Tibial artery (tissue), 4 donors: Measurements from ENCODE around the gene RYR2.

Experiments
- DNase-seq, 2 donors: peaks; one replicate each; pipeline ENCODE4 v3.0.0-alpha.2; 2019
- H3K27ac ChIP-seq, 2 donors: fragments of 200-600 bp; sonication (generic) in 1 of 2; 1 replicate in 1 of 2; 2 replicates in 1 of 2; pipeline ENCODE4 v1.5.1; 2018 to 2019; ENCODE audit warnings: mild to moderate bottlenecking in 1 of 2
- H3K27me3 ChIP-seq, 2 donors: fragments of 200-600 bp; sonication (generic) in 1 of 2; one replicate each; pipeline versions ENCODE4 v1.5.1 to v1.6.0; 2016 to 2019
- H3K36me3 ChIP-seq, 3 donors: fragments of 200-600 bp; sonication (generic) in 2 of 3; one replicate each; pipeline ENCODE4 v1.5.1; 2016 to 2019; ENCODE audit warnings: mild to moderate bottlenecking in 2 of 3
- H3K4me1 ChIP-seq, 4 donors: fragments of 200-600 bp; sonication (generic) in 2 of 4; 1 replicate in 3 of 4; 2 replicates in 1 of 4; pipeline ENCODE4 v1.5.1; 2016 to 2019
- H3K4me3 ChIP-seq, 2 donors: fragments of 200-600 bp; sonication (generic) in 1 of 2; 1 replicate in 1 of 2; 2 replicates in 1 of 2; pipeline ENCODE4 v1.5.1; 2018 to 2019; ENCODE audit warnings: mild to moderate bottlenecking in 2 of 2
- H3K9me3 ChIP-seq, 3 donors: fragments of 200-600 bp; sonication (generic) in 1 of 3; one replicate each; pipeline ENCODE4 v1.5.1; 2016 to 2019
- intact Hi-C: fragments of 100-400 bp; cut with DNase I; formaldehyde crosslinking; loops from one replicate; pipeline ENCODE4 v1.15.0; 2023; ENCODE audit warnings: low total_unique reads
- TF ChIP-seq, protein P1 (sequence below), 2 experiments: fragments of 200-600 bp in 1 of 2; fragments of 450-650 bp in 1 of 2; IDR thresholded peaks; one replicate each; pipeline ENCODE4 v1.5.1; 2017 to 2019; ENCODE audit warnings: antibody characterized with exemption in 2 of 2, mild to moderate bottlenecking in 1 of 2, moderate library complexity in 1 of 2

Gene RYR2

DNA sequence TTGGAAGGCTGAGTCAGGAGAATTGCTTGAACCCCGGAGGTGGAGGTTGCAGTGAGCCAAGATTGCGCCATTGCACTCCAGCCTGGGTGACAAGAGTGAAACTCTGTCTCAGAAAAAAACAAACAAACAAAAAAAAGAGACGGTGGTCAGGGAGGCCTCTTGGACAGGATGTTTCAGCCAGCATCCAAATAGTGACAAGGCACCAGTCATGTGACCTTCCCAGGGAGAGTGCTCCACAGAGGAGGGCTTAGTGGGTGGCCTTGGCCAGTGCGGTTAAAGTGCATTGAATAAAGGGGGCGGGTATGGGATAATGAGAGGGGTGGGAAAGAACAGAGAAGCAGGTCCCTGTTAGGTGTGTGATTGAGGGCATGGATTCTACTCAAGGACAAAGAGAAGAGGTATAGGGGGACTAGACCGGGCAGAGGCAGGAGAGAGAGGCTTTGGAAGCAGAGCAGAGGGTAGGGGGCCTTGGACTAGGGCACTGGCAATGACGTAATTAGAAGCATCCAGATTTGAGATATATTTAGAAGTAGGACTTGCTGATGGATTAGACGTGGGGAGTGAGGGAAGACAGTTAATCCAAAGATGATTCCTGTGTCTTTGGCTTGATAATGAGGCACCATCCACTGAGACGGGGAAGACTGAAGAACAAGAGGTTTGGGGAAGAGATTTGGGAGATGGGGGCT, 12.0 kb upstream of the RYR2 start:
- Histone ChIP-seq H3K27ac (peak overlapping the region; percentile 83 to 88), H3K9me3 (no peaks in the 10 kb centered on the region), H3K4me1 (peaks cover 0 to 81% (median 28%) of the 10 kb centered on the region in 4 donors), H3K27me3 (no peaks in the 10 kb centered on the region), H3K4me3 (no peak overlapping the region), H3K36me3 (no peaks in the 10 kb centered on the region)
- TF ChIP-seq, protein P1, sequence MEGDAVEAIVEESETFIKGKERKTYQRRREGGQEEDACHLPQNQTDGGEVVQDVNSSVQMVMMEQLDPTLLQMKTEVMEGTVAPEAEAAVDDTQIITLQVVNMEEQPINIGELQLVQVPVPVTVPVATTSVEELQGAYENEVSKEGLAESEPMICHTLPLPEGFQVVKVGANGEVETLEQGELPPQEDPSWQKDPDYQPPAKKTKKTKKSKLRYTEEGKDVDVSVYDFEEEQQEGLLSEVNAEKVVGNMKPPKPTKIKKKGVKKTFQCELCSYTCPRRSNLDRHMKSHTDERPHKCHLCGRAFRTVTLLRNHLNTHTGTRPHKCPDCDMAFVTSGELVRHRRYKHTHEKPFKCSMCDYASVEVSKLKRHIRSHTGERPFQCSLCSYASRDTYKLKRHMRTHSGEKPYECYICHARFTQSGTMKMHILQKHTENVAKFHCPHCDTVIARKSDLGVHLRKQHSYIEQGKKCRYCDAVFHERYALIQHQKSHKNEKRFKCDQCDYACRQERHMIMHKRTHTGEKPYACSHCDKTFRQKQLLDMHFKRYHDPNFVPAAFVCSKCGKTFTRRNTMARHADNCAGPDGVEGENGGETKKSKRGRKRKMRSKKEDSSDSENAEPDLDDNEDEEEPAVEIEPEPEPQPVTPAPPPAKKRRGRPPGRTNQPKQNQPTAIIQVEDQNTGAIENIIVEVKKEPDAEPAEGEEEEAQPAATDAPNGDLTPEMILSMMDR (IDR thresholded peaks at IDR 0.05): no peak
- intact Hi-C loops: no loop called here
- no peak for DNase-seq

DNA sequence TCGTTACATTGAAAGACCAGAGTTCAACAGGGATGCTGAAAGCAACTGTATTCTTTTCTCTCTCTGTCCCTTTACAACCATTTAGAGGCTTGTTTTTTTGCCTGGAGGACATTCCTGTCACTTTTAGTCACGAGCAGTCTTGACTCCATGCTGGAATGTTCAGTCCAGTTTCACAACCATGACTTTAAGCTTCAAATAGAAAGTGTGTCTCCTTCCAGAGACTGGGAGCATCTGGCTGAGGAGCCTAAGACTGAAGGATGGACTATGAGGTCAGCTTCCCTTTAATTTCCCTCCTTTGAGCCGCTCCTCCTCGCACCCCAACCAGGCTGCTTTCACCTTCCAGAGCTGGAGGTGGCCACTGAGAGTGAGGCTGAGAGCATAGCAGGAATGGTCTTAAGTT, 10.5 kb upstream of the RYR2 start:
- peak overlapping the region; percentile 83 to 88 for H3K27ac ChIP-seq
- intact Hi-C loops: no loop called here

GRCh38 chr1:237032029-237032428, 10.0 kb upstream of the RYR2 start:
- Histone ChIP-seq H3K27ac (peak overlapping the region; percentile 83 to 88), H3K27me3 (no peaks in the 10 kb centered on the region), H3K4me1 (peaks cover 0 to 72% (median 28%) of the 10 kb centered on the region in 4 donors), H3K36me3 (no peaks in the 10 kb centered on the region), H3K4me3 (peak overlapping the region; percentile 38 to 47), H3K9me3 (no peaks in the 10 kb centered on the region)
- intact Hi-C loops: no loop called here
- peak in 1 of 2 donors; percentile 64 for DNase-seq
- TF ChIP-seq, protein P1 (IDR thresholded peaks at IDR 0.05): no peak

More for the DNA sequence above, 10.5 kb upstream of the RYR2 start:
- Histone ChIP-seq H3K36me3 (no peaks in the 10 kb centered on the region), H3K4me1 (peaks cover 0 to 78% (median 28%) of the 10 kb centered on the region in 4 donors), H3K9me3 (no peaks in the 10 kb centered on the region), H3K4me3 (peak overlapping the region; percentile 38 to 47), H3K27me3 (no peaks in the 10 kb centered on the region)
- TF ChIP-seq, protein P1 (IDR thresholded peaks at IDR 0.05): no peak
- DNase-seq: peak; percentile 30 to 76

- TF ChIP-seq, protein P1 (IDR thresholded peaks at IDR 0.05): no peak
- no peak overlapping the region for H3K4me3 ChIP-seq
- H3K27ac ChIP-seq: peak overlapping the region; percentile 83 to 88
- H3K9me3 ChIP-seq: no peaks in the 10 kb centered on the region
- intact Hi-C loops: no loop called here
- H3K36me3 ChIP-seq: no peaks in the 10 kb centered on the region
- DNase-seq: no peak
- H3K27me3 ChIP-seq: no peaks in the 10 kb centered on the region
- H3K4me1 ChIP-seq: peaks cover 0 to 67% (median 24%) of the 10 kb centered on the region in 4 donors
Measured at GRCh38 chr1:237033061-237033460, 8.9 kb upstream of the RYR2 start.

DNA sequence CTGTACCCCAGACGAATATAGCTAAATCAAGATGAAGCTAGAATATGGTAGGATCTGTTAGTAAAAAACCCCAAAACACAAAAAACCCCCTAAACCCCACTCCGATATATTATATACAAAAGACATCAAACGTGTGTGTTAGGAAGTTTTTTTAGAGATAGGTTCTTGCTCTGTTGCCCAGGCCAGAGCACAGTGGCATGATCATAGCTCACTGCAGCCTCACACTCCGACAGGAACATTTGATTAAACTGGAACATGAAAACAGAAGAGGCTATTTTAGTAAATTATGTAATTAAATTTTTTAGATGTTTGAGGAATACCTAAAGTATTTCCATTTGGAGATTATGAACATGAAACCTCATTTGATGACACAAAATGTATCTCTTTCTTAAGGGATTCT, 8.2 kb upstream of the RYR2 start:
- peaks cover 0 to 67% (median 24%) of the 10 kb centered on the region in 4 donors for H3K4me1 ChIP-seq
- H3K36me3 ChIP-seq: no peaks in the 10 kb centered on the region
- H3K27me3 ChIP-seq: no peaks in the 10 kb centered on the region
- H3K27ac ChIP-seq: peak overlapping the region; percentile 83 to 88
- DNase-seq: no peak
- no peaks in the 10 kb centered on the region for H3K9me3 ChIP-seq
- intact Hi-C loops: no loop called here
- TF ChIP-seq, protein P1 (IDR thresholded peaks at IDR 0.05): no peak
- no peak overlapping the region for H3K4me3 ChIP-seq
